ENCODE measurements around the gene SUSD6. TPM values are rescaled to one million over a fixed set of nuclear protein-coding genes. Genes with fewer than 3 reads are reported as not detected.

SUSD6 gene
- polyA plus RNA-seq, 1 experiment: 14.4 TPM

DNA sequence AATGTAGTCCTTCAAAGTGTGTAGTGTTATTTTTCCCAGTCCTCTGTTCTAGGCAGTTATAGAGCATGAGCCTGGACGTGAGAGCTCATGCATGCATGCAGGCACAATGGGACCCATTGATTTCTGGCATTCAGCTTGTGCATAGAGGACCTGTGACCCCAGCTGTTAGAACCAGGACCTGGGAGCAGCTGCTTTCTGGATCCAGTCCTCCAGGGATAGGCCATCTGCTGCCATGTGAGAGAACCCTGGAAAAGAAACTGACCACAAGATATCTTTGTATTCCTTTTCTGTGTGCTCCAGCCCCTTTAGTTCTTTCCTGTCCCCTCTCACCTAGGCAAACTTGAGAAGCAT lies 76.9 kb downstream of the SUSD6 start:
- no peaks in the 10 kb centered on the region for H3K27me3 ChIP-seq (ENCODE audit: control insufficient read depth, insufficient read depth, low read length)
- H3K27ac ChIP-seq (ENCODE audit: low read depth, low read length): no peak overlapping the region
- TF ChIP-seq, protein P1, sequence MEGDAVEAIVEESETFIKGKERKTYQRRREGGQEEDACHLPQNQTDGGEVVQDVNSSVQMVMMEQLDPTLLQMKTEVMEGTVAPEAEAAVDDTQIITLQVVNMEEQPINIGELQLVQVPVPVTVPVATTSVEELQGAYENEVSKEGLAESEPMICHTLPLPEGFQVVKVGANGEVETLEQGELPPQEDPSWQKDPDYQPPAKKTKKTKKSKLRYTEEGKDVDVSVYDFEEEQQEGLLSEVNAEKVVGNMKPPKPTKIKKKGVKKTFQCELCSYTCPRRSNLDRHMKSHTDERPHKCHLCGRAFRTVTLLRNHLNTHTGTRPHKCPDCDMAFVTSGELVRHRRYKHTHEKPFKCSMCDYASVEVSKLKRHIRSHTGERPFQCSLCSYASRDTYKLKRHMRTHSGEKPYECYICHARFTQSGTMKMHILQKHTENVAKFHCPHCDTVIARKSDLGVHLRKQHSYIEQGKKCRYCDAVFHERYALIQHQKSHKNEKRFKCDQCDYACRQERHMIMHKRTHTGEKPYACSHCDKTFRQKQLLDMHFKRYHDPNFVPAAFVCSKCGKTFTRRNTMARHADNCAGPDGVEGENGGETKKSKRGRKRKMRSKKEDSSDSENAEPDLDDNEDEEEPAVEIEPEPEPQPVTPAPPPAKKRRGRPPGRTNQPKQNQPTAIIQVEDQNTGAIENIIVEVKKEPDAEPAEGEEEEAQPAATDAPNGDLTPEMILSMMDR (IDR thresholded peaks at IDR 0.05; ENCODE audit: low read depth, low read length): no peak
- no peak overlapping the region for H3K4me3 ChIP-seq (ENCODE audit: low read depth, low read length)
- ChIA-PET CTCF (no interaction called here), POLR2A (no interaction called here)
- no peaks in the 10 kb centered on the region for H3K9me3 ChIP-seq (ENCODE audit: control insufficient read depth, insufficient read depth, low read length)
- DNase-seq (ENCODE audit: low read depth, low spot score): no peak

DNA sequence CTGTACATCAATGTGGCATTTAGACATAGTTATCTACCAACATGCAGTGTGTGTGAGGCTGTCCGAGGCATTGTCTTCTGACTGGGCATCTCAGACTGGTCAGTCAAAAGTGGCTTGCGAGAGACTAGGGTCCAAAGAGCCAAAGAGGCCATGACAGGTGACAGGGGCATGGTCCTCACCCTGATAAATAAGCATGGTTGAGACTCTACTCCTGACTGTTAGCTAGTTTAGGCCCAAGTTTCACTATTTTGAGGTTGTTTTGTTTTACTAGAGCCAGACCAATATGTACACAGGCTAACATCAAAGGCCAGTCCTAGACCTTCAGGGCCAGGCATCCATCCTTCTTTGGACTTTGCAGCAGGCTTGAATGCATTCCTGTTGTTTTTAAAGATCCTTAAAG lies 78.6 kb downstream of the SUSD6 start:
- ChIA-PET CTCF (no interaction called here), POLR2A (no interaction called here)
- no peaks in the 10 kb centered on the region for H3K9me3 ChIP-seq (ENCODE audit: control insufficient read depth, insufficient read depth, low read length)
- no peak for DNase-seq (ENCODE audit: low read depth, low spot score)
- TF ChIP-seq, protein P1 (IDR thresholded peaks at IDR 0.05; ENCODE audit: low read depth, low read length): no peak
- H3K27me3 ChIP-seq (ENCODE audit: control insufficient read depth, insufficient read depth, low read length): no peaks in the 10 kb centered on the region
- no peak overlapping the region for H3K4me3 ChIP-seq (ENCODE audit: low read depth, low read length)
- no peak overlapping the region for H3K27ac ChIP-seq (ENCODE audit: low read depth, low read length)

- TF ChIP-seq, protein P1 (IDR thresholded peaks at IDR 0.05; ENCODE audit: low read depth, low read length): no peak
- Histone ChIP-seq H3K9me3 (ENCODE audit: control insufficient read depth, insufficient read depth, low read length) (no peaks in the 10 kb centered on the region), H3K4me3 (ENCODE audit: low read depth, low read length) (no peak overlapping the region), H3K27ac (ENCODE audit: low read depth, low read length) (no peak overlapping the region), H3K27me3 (ENCODE audit: control insufficient read depth, insufficient read depth, low read length) (no peaks in the 10 kb centered on the region)
- ChIA-PET CTCF (interaction anchor here (0.8 kb wide), 1 partner anchor 108 kb away, joined by 3 read pairs; no protein-coding TSS in a partner anchor), POLR2A (interaction anchor here (0.6 kb wide), 1 partner anchor 13 kb away, joined by 3 read pairs; no protein-coding TSS in a partner anchor)
- no peak for DNase-seq (ENCODE audit: low read depth, low spot score)
Observed at GRCh38 chr14:69692594-69692993, 81.2 kb downstream of the SUSD6 start.

DNA sequence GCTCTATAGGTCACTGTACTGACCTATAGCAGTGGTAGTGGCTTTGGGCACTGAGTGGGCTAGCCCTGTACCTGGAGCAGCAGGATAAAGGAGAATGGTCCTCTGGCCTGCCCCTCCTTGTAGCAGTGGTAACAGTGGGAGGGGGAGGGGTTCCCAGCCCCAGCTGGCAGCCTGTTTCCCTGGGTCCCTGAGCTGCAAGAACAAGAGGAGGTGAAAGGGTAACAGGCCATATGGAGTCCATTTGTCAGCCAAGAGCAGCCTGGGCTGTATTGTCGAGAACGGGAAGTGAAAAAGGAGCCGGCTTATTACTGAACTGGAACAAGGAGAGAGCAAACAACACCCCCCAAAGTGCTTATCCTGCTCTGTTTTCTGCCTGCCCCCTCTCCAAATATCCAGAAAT lies 81.7 kb downstream of the SUSD6 start:
- POLR2A ChIA-PET: no interaction called here
- no peak overlapping the region for H3K27ac ChIP-seq (ENCODE audit: low read depth, low read length)
- TF ChIP-seq, protein P1 (IDR thresholded peaks at IDR 0.05; ENCODE audit: low read depth, low read length): no peak
- no peak overlapping the region for H3K4me3 ChIP-seq (ENCODE audit: low read depth, low read length)
- DNase-seq (ENCODE audit: low read depth, low spot score): no peak
- no peaks in the 10 kb centered on the region for H3K27me3 ChIP-seq (ENCODE audit: control insufficient read depth, insufficient read depth, low read length)
- no peaks in the 10 kb centered on the region for H3K9me3 ChIP-seq (ENCODE audit: control insufficient read depth, insufficient read depth, low read length)
- CTCF ChIA-PET: no interaction called here

GRCh38 chr14:69693801-69694729 lies 82.7 kb downstream of the SUSD6 start:
- ChIA-PET POLR2A (no interaction called here), CTCF (interaction anchor here (1.3 kb wide), 1 partner anchor 33 kb away, joined by 3 read pairs; no protein-coding TSS in a partner anchor)
- H3K27ac ChIP-seq (ENCODE audit: low read depth, low read length): no peak overlapping the region
- H3K27me3 ChIP-seq (ENCODE audit: control insufficient read depth, insufficient read depth, low read length): no peaks in the 10 kb centered on the region
- DNase-seq (ENCODE audit: low read depth, low spot score): no peak
- H3K9me3 ChIP-seq (ENCODE audit: control insufficient read depth, insufficient read depth, low read length): no peaks in the 10 kb centered on the region
- TF ChIP-seq, protein P1 (IDR thresholded peaks at IDR 0.05; ENCODE audit: low read depth, low read length): no peak
- no peak overlapping the region for H3K4me3 ChIP-seq (ENCODE audit: low read depth, low read length)

Data from AG04450 (cell line).